HepG2 (cell line): Measurements from ENCODE around the gene PSMC4. TPM values are rescaled to one million over a fixed set of nuclear protein-coding genes. Genes with fewer than 3 reads are reported as not detected.

Source experiments
- AFF4 ChIP-seq: sonication (generic); formaldehyde crosslinking; IDR thresholded peaks from 2 replicates; pipeline ENCODE4 v1.4.0; 2020; ENCODE audit warnings: missing genetic modification reagents
- AGO2 ChIP-seq: fragments of 200-400 bp; formaldehyde crosslinking; optimal IDR thresholded peaks from 2 replicates; pipeline ENCODE3; 2017; ENCODE audit warnings: mild to moderate bottlenecking, low read depth, low read length, moderate library complexity
- ATF2 ChIP-seq: sonication (generic); formaldehyde crosslinking; IDR thresholded peaks from 2 replicates; pipeline ENCODE4 v1.4.0; 2020; ENCODE audit warnings: missing genetic modification reagents
- ATF6 ChIP-seq: sonication (generic); formaldehyde crosslinking; conservative IDR thresholded peaks from 2 replicates; pipeline ENCODE4 v1.4.0; 2020; ENCODE audit warnings: missing genetic modification reagents
- DBP ChIP-seq: sonication (generic); formaldehyde crosslinking; IDR thresholded peaks from 2 replicates; pipeline ENCODE4 v1.4.0; 2020; ENCODE audit warnings: missing genetic modification reagents; ENCODE audit errors: not compliant biosample characterization
- FOSL1 ChIP-seq: sonication (generic); formaldehyde crosslinking; IDR thresholded peaks from 2 replicates; pipeline ENCODE4 v1.9.0; 2021; ENCODE audit warnings: missing genetic modification reagents, borderline replicate concordance
- IKZF1 ChIP-seq: fragments of 450-650 bp; IDR thresholded peaks from 2 replicates; pipeline ENCODE4 v1.7.1; 2016
- IKZF5 ChIP-seq: IDR thresholded peaks from 2 replicates; pipeline ENCODE4 v1.6.1; 2018; ENCODE audit warnings: missing genetic modification reagents, mild to moderate bottlenecking, missing compliant biosample characterization
- LBX2 ChIP-seq: sonication (generic); formaldehyde crosslinking; IDR thresholded peaks from 2 replicates; pipeline ENCODE4 v1.5.0; 2020; ENCODE audit warnings: missing genetic modification reagents, mild to moderate bottlenecking, borderline replicate concordance
- LRRFIP1 ChIP-seq: sonication (generic); formaldehyde crosslinking; conservative IDR thresholded peaks from 2 replicates; pipeline ENCODE4 v1.4.0; 2020; ENCODE audit warnings: missing genetic modification reagents
- RELA ChIP-seq: sonication (generic); formaldehyde crosslinking; IDR thresholded peaks from 2 replicates; pipeline ENCODE4 v1.4.0; 2020; ENCODE audit warnings: missing genetic modification reagents
- ZIK1 ChIP-seq: sonication (generic); formaldehyde crosslinking; IDR thresholded peaks from 2 replicates; pipeline ENCODE4 v1.5.0; 2020; ENCODE audit warnings: mild to moderate bottlenecking, low read depth, missing genetic modification reagents, borderline replicate concordance
- ZKSCAN5 ChIP-seq: sonication (generic); formaldehyde crosslinking; IDR thresholded peaks from 2 replicates; pipeline ENCODE4 v1.5.1; 2020; ENCODE audit warnings: mild to moderate bottlenecking, missing genetic modification reagents
- ZNF44 ChIP-seq: sonication (generic); formaldehyde crosslinking; IDR thresholded peaks from 2 replicates; pipeline ENCODE4 v1.5.1; 2020; ENCODE audit warnings: mild to moderate bottlenecking, missing genetic modification reagents
- ZNF660 ChIP-seq: sonication (generic); formaldehyde crosslinking; IDR thresholded peaks from 2 replicates; pipeline ENCODE4 v1.5.1; 2020; ENCODE audit warnings: mild to moderate bottlenecking, low read depth, missing genetic modification reagents, borderline replicate concordance
- polyA plus RNA-seq, 8 experiments: library from polyadenylated mRNA; depleted of rRNA in 3 of 8; stranded (reverse) in 7 of 8; unstranded in 1 of 8; fragments of >200 nt; fragmentation: Illumina TruSeq in 4 of 8; extraction: Trizol in 4 of 8; gene quantifications; 2 replicates each; pipeline versions ENCODE4 v1.2.1 to v1.2.3, GENCODE V29; 2011 to 2016; ENCODE audit warnings: low read depth in 4 of 8, missing spikeins in 1 of 8, mixed read lengths in 1 of 8; ENCODE audit not compliant: insufficient read depth in 1 of 8
- total RNA-seq, 5 experiments: library from RNA; depleted of rRNA; stranded (reverse); fragments of >200 nt; fragmentation: Illumina TruSeq; extraction: Trizol; gene quantifications; 2 replicates each; pipeline ENCODE4 v1.2.3, GENCODE V29; 2016; ENCODE audit warnings: low read depth in 1 of 5

Gene PSMC4
- total and polyA plus RNA-seq, 2 of the 13 experiments (the other 11 are each of a cell fraction or from before 2014, with no cell fraction given) = 49.9 to 160 TPM

- no peak for TF ChIP-seq IKZF5 (CRISPR knock-in tag)
- peak; percentile 70 for TF ChIP-seq DBP (CRISPR knock-in tag)
- no peak for TF ChIP-seq FOSL1
- TF ChIP-seq ZNF44 (CRISPR knock-in tag) = no peak
- no peak for TF ChIP-seq ZKSCAN5 (CRISPR knock-in tag)
- peak; percentile 85 for TF ChIP-seq ATF2 (CRISPR knock-in tag)
- TF ChIP-seq LBX2 = 0 out of 2 replicates have a peak, but pooled peaks have one; percentile 18
- 0 out of 2 replicates have a peak, but pooled peaks have one; percentile 41 for TF ChIP-seq ZNF660 (CRISPR knock-in tag)
- 0 out of 2 replicates have a peak, but pooled peaks have one; percentile 41 for TF ChIP-seq AFF4
- TF ChIP-seq AGO2 = peak; percentile 51
- 0 out of 2 replicates have a peak, but pooled peaks have one; percentile 67 for TF ChIP-seq LRRFIP1
- peak; percentile 61; the same call in 1 of the 2 replicates for TF ChIP-seq ZIK1 (CRISPR knock-in tag)
- TF ChIP-seq IKZF1 = no peak
- TF ChIP-seq RELA (CRISPR knock-in tag) = no peak
- TF ChIP-seq ATF6 (CRISPR knock-in tag) = 0 out of 2 replicates have a peak, but pooled peaks have one; percentile 66
Observed at GRCh38 chr19:39970675-39971379, at the start of gene PSMC4 (continued).
